HepG2 (cell line): ENCODE results near the gene PRR14. TPM values are rescaled to one million over a fixed set of nuclear protein-coding genes. Genes with fewer than 3 reads are reported as not detected.

Experiments
- ARID4A ChIP-seq: sonication (generic); formaldehyde crosslinking; IDR thresholded peaks from 2 replicates; pipeline ENCODE4 v1.5.0; 2020; ENCODE audit warnings: mild to moderate bottlenecking, missing genetic modification reagents, borderline replicate concordance
- ATM ChIP-seq: fragments of 450-650 bp; IDR thresholded peaks from 2 replicates; pipeline ENCODE4 v1.7.1; 2017; ENCODE audit warnings: mild to moderate bottlenecking, borderline replicate concordance
- CENPBD1 ChIP-seq: sonication (generic); formaldehyde crosslinking; IDR thresholded peaks from 2 replicates; pipeline ENCODE4 v1.8.0; 2022; ENCODE audit warnings: missing genetic modification reagents, low read depth, mild to moderate bottlenecking, borderline replicate concordance
- FOXJ3 ChIP-seq: sonication (generic); formaldehyde crosslinking; IDR thresholded peaks from 2 replicates; pipeline ENCODE4 v1.4.0; 2020; ENCODE audit warnings: missing genetic modification reagents, mild to moderate bottlenecking, borderline replicate concordance
- GMEB1 ChIP-seq: sonication (generic); formaldehyde crosslinking; IDR thresholded peaks from 2 replicates; pipeline ENCODE4 v1.5.1; 2020; ENCODE audit warnings: missing genetic modification reagents, mild to moderate bottlenecking, borderline replicate concordance
- HNF1A ChIP-seq, 2 experiments: sonication (generic) in 1 of 2; formaldehyde crosslinking in 1 of 2; IDR thresholded peaks; 2 replicates each; pipeline versions ENCODE4 v1.4.0 to v1.6.1; 2016 to 2020; ENCODE audit warnings: borderline replicate concordance in 1 of 2, low read depth in 1 of 2, mild to moderate bottlenecking in 1 of 2, missing genetic modification reagents in 1 of 2
- KDM1A ChIP-seq: IDR thresholded peaks from 2 replicates; pipeline ENCODE4 v1.6.1; 2016; ENCODE audit warnings: missing compliant biosample characterization
- MIER2 ChIP-seq: IDR thresholded peaks from 2 replicates; pipeline ENCODE4 v1.6.1; 2016; ENCODE audit warnings: missing biosample characterization, missing genetic modification reagents
- SUZ12 ChIP-seq: fragments of 150-350 bp; IDR thresholded peaks from 2 replicates; pipeline ENCODE4 v1.6.1; 2014; ENCODE audit warnings: low read depth, low read length
- TOE1 ChIP-seq: sonication (generic); formaldehyde crosslinking; IDR thresholded peaks from 2 replicates; pipeline ENCODE4 v1.4.0; 2020; ENCODE audit warnings: mild to moderate bottlenecking, missing genetic modification reagents
- ZEB1 ChIP-seq: IDR thresholded peaks from 2 replicates; pipeline ENCODE4 v1.6.1; 2012; ENCODE audit warnings: mild to moderate bottlenecking, low read depth, inconsistent platforms; ENCODE audit not compliant: insufficient replicate concordance
- ZNF232 ChIP-seq: sonication (generic); formaldehyde crosslinking; IDR thresholded peaks from 2 replicates; pipeline ENCODE4 v1.4.0; 2020; ENCODE audit warnings: missing genetic modification reagents, borderline replicate concordance
- ZNF616 ChIP-seq: sonication (generic); formaldehyde crosslinking; IDR thresholded peaks from 2 replicates; pipeline ENCODE4 v1.5.0; 2020; ENCODE audit warnings: low read depth, mild to moderate bottlenecking, missing genetic modification reagents
- ZNF703 ChIP-seq: sonication (generic); formaldehyde crosslinking; IDR thresholded peaks from 2 replicates; pipeline ENCODE4 v1.5.1; 2020; ENCODE audit warnings: missing genetic modification reagents, mild to moderate bottlenecking, moderate library complexity, borderline replicate concordance
- ZNF790 ChIP-seq: sonication (generic); formaldehyde crosslinking; IDR thresholded peaks from 2 replicates; pipeline ENCODE4 v1.8.0; 2022; ENCODE audit warnings: missing genetic modification reagents, mild to moderate bottlenecking, borderline replicate concordance
- polyA plus RNA-seq, 8 experiments: library from polyadenylated mRNA; depleted of rRNA in 3 of 8; stranded (reverse) in 7 of 8; unstranded in 1 of 8; fragments of >200 nt; fragmentation: Illumina TruSeq in 4 of 8; extraction: Trizol in 4 of 8; gene quantifications; 2 replicates each; pipeline versions ENCODE4 v1.2.1 to v1.2.3, GENCODE V29; 2011 to 2016; ENCODE audit warnings: low read depth in 4 of 8, missing spikeins in 1 of 8, mixed read lengths in 1 of 8; ENCODE audit not compliant: insufficient read depth in 1 of 8
- total RNA-seq, 5 experiments: library from RNA; depleted of rRNA; stranded (reverse); fragments of >200 nt; fragmentation: Illumina TruSeq; extraction: Trizol; gene quantifications; 2 replicates each; pipeline ENCODE4 v1.2.3, GENCODE V29; 2016; ENCODE audit warnings: low read depth in 1 of 5
- TF ChIP-seq, protein P1 (sequence below): sonication (generic); formaldehyde crosslinking; IDR thresholded peaks from 2 replicates; pipeline ENCODE4 v1.4.0; 2020; ENCODE audit warnings: mild to moderate bottlenecking, missing genetic modification reagents

Gene PRR14
- total and polyA plus RNA-seq, 2 of the 13 experiments (the other 11 are each of a cell fraction or from before 2014, with no cell fraction given) = 8.4 to 11.0 TPM

DNA sequence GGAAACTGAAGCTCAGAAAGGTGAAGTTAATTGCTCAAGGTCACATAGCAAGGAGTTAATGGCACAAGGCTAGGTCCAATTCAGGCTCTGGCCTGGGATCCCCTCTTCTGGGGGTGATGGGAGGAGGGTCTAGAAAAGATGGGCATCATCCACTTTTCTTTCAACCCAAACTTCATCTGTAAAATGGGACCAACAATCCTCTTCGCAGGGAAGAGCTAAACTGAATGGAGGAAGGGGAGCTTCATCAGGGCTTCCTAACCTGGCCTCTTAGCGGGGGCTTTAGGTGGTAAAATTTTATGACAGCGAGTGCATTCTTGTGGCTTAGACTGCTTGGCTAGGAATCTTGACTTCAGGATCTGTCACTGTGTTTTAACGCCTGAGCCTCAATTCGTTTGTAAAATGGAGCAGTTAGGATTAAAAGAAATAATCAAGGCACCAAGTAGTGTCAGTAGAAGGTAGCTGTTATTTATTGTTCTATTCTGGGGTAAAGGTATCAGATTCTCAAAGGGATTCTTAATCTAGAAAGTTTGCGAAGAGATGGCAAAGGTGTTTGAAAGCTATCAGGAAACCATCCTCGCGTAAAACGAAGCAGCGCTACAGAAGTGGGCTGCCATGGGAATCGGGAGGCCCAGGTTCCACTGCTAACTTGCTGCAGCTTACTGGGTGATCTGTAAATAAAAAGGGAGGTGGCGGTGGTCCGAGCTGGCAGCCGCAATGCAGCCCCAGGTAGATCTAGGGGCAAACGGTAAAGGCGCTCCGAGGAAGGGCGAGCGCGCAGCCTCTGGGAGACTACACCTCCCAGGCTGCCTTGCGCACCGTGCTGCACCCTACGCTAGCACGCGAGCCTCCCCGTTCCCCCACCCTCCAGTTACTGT is 46.7 kb downstream of the PRR14 start (continued):
- TF ChIP-seq ARID4A (no peak), TOE1 (CRISPR knock-in tag) (peak; percentile 51), GMEB1 (CRISPR knock-in tag) (peak; percentile 99), SUZ12 (peak; percentile 80), KDM1A (CRISPR knock-in tag) (0 out of 2 replicates have a peak, but pooled peaks have one; percentile 45), HNF1A (IDR thresholded peaks at IDR 0.05; ENCODE audit: low read depth) (no peak; the same call in 1 of the 2 replicates), HNF1A (CRISPR knock-in tag; IDR thresholded peaks at IDR 0.05; ENCODE audit: borderline replicate concordance) (peak; percentile 87; the same call in 1 of the 2 replicates), ZNF616 (CRISPR knock-in tag) (peak; percentile 25; the same call in 1 of the 2 replicates), ZNF703 (0 out of 2 replicates have a peak, but pooled peaks have one; percentile 42), ZNF232 (CRISPR knock-in tag) (no peak), ATM (no peak), FOXJ3 (CRISPR knock-in tag) (no peak), MIER2 (CRISPR knock-in tag) (no peak), ZNF790 (CRISPR knock-in tag) (0 out of 2 replicates have a peak, but pooled peaks have one; percentile 11), CENPBD1 (no peak), ZEB1 (peak; percentile 11)
- TF ChIP-seq, protein P1, sequence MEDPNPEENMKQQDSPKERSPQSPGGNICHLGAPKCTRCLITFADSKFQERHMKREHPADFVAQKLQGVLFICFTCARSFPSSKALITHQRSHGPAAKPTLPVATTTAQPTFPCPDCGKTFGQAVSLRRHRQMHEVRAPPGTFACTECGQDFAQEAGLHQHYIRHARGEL (CRISPR knock-in tag) = peak; percentile 94
